Caco-2 (cell line): Measurements from ENCODE around the gene CDH13. TPM values are rescaled to one million over a fixed set of nuclear protein-coding genes. Genes with fewer than 3 reads are reported as not detected.

Experiments
- BruUV-seq: library from RNA; stranded (reverse); fragments of 400-500 nt; replicated peaks from 2 replicates; lab custom pipeline; 2021; lab: Mats Ljungman, UMichigan
- CTCF ChIA-PET: fragments of 300-600 bp; sonication (Branson Sonifier 250); formaldehyde crosslinking; loops from one replicate; lab custom pipeline; 2022; ENCODE audit warnings: antibody characterized with exemption; lab: Charles Lee
- POLR2A ChIA-PET: fragments of 300-600 bp; sonication (Branson Sonifier 250); formaldehyde crosslinking; loops from one replicate; lab custom pipeline; 2022; ENCODE audit warnings: antibody characterized with exemption; lab: Charles Lee
- DNase-seq, 2 experiments: peaks; one replicate each; pipeline versions ENCODE4 v3.0.0 to v3.0.0-alpha.2; 2020 to 2022
- H3K27me3 ChIP-seq: replicated peaks from 2 replicates; pipeline ENCODE4 v1.6.0; 2011; ENCODE audit warnings: low read length; ENCODE audit not compliant: control insufficient read depth, insufficient read depth
- H3K36me3 ChIP-seq: 2 replicates; pipeline ENCODE4 v1.5.1; 2011; ENCODE audit warnings: low read length; ENCODE audit not compliant: control insufficient read depth, insufficient read depth
- H3K4me1 ChIP-seq: fragments of 250-450 bp; sonication (Bioruptor Pico); 2 replicates; pipeline ENCODE4 v1.5.1; 2020; ENCODE audit warnings: mild to moderate bottlenecking
- H3K4me3 ChIP-seq: 2 replicates; pipeline ENCODE4 v1.5.1; 2011; ENCODE audit warnings: low read depth, mild to moderate bottlenecking, control low read depth, low read length
- H3K9me3 ChIP-seq: fragments of 250-450 bp; sonication (Bioruptor Pico); 2 replicates; pipeline ENCODE4 v1.5.1; 2020; ENCODE audit warnings: mild to moderate bottlenecking, moderate library complexity
- H3K27ac Mint-ChIP-seq: one replicate; pipeline ENCODE4 v1.8.0; 2022; ENCODE audit warnings: mixed read lengths; ENCODE audit not compliant: unreplicated experiment
- H3K27me3 Mint-ChIP-seq: one replicate; pipeline ENCODE4 v1.8.0; 2022; ENCODE audit warnings: mixed read lengths; ENCODE audit not compliant: insufficient read depth, unreplicated experiment
- H3K36me3 Mint-ChIP-seq: one replicate; pipeline ENCODE4 v1.8.0; 2022; ENCODE audit warnings: mild to moderate bottlenecking, mixed read lengths; ENCODE audit not compliant: insufficient read depth, unreplicated experiment
- H3K4me1 Mint-ChIP-seq: one replicate; pipeline ENCODE4 v1.8.0; 2022; ENCODE audit warnings: low read depth, mixed read lengths; ENCODE audit not compliant: unreplicated experiment
- H3K4me3 Mint-ChIP-seq: one replicate; pipeline ENCODE4 v1.8.0; 2022; ENCODE audit warnings: mild to moderate bottlenecking, moderate library complexity, mixed read lengths; ENCODE audit not compliant: unreplicated experiment
- H3K9me3 Mint-ChIP-seq: one replicate; pipeline ENCODE4 v1.8.0; 2022; ENCODE audit warnings: mixed read lengths; ENCODE audit not compliant: unreplicated experiment
- CTCF ChIP-seq, 2 experiments: fragments of 200-600 bp in 1 of 2; IDR thresholded peaks; 1 replicate in 1 of 2; 2 replicates in 1 of 2; pipeline versions ENCODE4 v1.5.1 to v1.8.0; 2011 to 2022; ENCODE audit warnings: antibody characterized with exemption in 1 of 2, control low read depth in 1 of 2, inconsistent platforms in 1 of 2, low read depth in 1 of 2, low read length in 1 of 2, mild to moderate bottlenecking in 1 of 2, moderate library complexity in 1 of 2; ENCODE audit not compliant: insufficient read depth in 1 of 2, severe bottlenecking in 1 of 2, unreplicated experiment in 1 of 2
- intact Hi-C: fragments of 100-400 bp; cut with micrococcal nuclease; formaldehyde crosslinking; loops from one replicate; pipeline ENCODE4 v1.10.0; 2022; ENCODE audit not compliant: unreplicated experiment
- total RNA-seq: library from RNA; stranded (reverse); gene quantifications from 2 replicates; pipeline ENCODE4 v1.2.3, GENCODE V29; 2022

Gene CDH13
- total RNA-seq, 1 experiment from 2014 or later = 2.2 TPM

DNA sequence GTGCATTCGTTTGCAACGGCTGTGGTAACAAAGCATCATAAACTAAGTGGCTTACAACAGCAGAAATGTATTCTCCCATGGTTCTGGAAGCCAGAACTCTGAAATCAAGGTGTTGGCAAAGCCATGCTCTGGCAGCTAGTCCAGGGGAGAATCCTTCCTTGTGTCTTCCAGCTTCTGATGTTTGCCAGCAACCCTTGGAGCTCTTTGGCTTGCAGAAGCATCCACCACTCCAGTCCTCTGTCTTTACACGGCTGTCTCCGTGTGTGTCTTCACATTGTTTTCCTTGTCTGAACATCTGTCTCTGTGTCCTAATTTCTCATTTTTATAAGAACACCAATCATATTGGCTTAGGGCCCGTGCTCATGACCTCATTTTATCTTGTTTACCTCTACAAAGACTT is 915.7 kb downstream of the CDH13 start:
- H3K4me1 Mint-ChIP-seq = no peaks in the 10 kb centered on the region
- TF ChIP-seq CTCF (IDR thresholded peaks at IDR 0.05; ENCODE audit: insufficient read depth in 1 of 2, low read depth in 1 of 2, low read length in 1 of 2, severe bottlenecking in 1 of 2, unreplicated experiment in 1 of 2) = no peak
- no peaks in the 10 kb centered on the region for H3K4me1 ChIP-seq
- ChIA-PET POLR2A (no interaction called here), CTCF (no interaction called here)
- no peaks in the 10 kb centered on the region for H3K36me3 Mint-ChIP-seq
- H3K36me3 ChIP-seq = no peaks in the 10 kb centered on the region
- H3K27ac Mint-ChIP-seq = no peak overlapping the region
- no peak overlapping the region for H3K4me3 ChIP-seq
- no TSS peak for BruUV-seq
- peaks cover 8% of the 10 kb centered on the region for H3K27me3 Mint-ChIP-seq
- H3K27me3 ChIP-seq = no peaks in the 10 kb centered on the region
- H3K9me3 ChIP-seq = 0 out of 2 replicates have a peak, but pooled peaks cover 2% of the 10 kb centered on the region
- H3K4me3 Mint-ChIP-seq = no peak overlapping the region
- DNase-seq = no peak
- no peaks in the 10 kb centered on the region for H3K9me3 Mint-ChIP-seq
- intact Hi-C loops = no loop called here

DNA sequence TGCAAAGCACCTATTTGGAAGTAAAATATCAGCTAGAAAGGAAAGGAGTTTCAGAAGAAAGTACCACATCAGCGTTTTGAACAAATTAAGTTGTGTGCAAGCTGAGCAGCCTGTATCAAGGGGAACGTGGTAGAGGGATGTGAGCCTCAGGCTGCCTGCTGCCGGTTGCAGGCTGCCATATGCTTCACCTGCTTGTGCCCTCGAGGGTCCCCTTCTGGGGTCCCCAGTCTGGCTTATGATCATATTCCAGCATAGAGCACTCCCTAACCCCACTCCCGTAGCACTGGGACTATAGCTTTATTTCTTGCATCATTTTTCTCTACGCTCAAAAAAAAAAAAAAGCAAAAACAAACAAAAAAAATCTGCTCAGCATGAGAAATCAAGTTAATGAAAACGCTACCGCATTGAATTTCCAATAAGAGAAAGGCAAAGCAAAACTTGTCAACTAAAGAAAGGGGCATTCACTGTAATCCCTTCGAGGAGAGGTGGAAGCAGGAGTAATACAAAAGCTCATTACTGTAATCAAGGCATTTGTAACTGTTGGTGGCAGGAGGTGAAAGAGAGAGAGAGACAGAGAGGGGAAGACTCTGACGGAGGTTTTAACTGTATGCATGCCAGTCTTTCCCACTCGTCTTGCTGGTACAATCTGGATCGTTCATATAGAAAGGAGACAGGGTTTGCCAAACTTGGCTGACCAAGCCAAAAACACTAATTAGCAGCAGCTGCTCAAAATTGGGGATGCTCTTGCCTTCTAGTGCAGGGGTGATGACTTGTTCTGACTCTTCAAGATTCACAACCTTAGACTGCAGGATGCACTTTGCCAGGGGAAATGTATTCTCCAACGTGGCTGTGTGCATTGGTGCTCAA is 922.8 kb downstream of the CDH13 start:
- no peaks in the 10 kb centered on the region for H3K9me3 Mint-ChIP-seq
- intact Hi-C loops = no loop called here
- POLR2A ChIA-PET = interaction anchor here (0.7 kb wide), 1 partner anchor 265 kb away, joined by 4 read pairs; no protein-coding TSS in a partner anchor
- Histone ChIP-seq H3K27me3 (no peaks in the 10 kb centered on the region), H3K4me3 (no peak overlapping the region), H3K4me1 (no peaks in the 10 kb centered on the region), H3K9me3 (0 out of 2 replicates have a peak, but pooled peaks cover 2% of the 10 kb centered on the region), H3K36me3 (no peaks in the 10 kb centered on the region)
- TF ChIP-seq CTCF (IDR thresholded peaks at IDR 0.05; ENCODE audit: insufficient read depth in 1 of 2, low read depth in 1 of 2, low read length in 1 of 2, severe bottlenecking in 1 of 2, unreplicated experiment in 1 of 2) = no peak
- H3K4me1 Mint-ChIP-seq = no peaks in the 10 kb centered on the region
- DNase-seq = no peak
- no TSS peak for BruUV-seq
- CTCF ChIA-PET = no interaction called here
- no peak overlapping the region for H3K4me3 Mint-ChIP-seq
- H3K27ac Mint-ChIP-seq = no peak overlapping the region
- H3K36me3 Mint-ChIP-seq = peaks cover 5% of the 10 kb centered on the region
- H3K27me3 Mint-ChIP-seq = peaks cover 13% of the 10 kb centered on the region

- H3K4me1 ChIP-seq = no peaks in the 10 kb centered on the region
- DNase-seq = no peak
- no peaks in the 10 kb centered on the region for H3K27me3 ChIP-seq
- Mint-ChIP-seq H3K4me3 (no peak overlapping the region), H3K4me1 (no peaks in the 10 kb centered on the region), H3K27me3 (peaks cover 13% of the 10 kb centered on the region), H3K36me3 (peaks cover 5% of the 10 kb centered on the region), H3K9me3 (no peaks in the 10 kb centered on the region), H3K27ac (no peak overlapping the region)
- 0 out of 2 replicates have a peak, but pooled peaks cover 2% of the 10 kb centered on the region for H3K9me3 ChIP-seq
- intact Hi-C loops = no loop called here
- TF ChIP-seq CTCF (IDR thresholded peaks at IDR 0.05; ENCODE audit: insufficient read depth in 1 of 2, low read depth in 1 of 2, low read length in 1 of 2, severe bottlenecking in 1 of 2, unreplicated experiment in 1 of 2) = no peak
- H3K4me3 ChIP-seq = no peak overlapping the region
- CTCF ChIA-PET = no interaction called here
- no TSS peak for BruUV-seq
- no peaks in the 10 kb centered on the region for H3K36me3 ChIP-seq
- POLR2A ChIA-PET = no interaction called here
These were observed 923.4 kb downstream of the CDH13 start for GRCh38 chr16:83550183-83550569.
